HepG2 (cell line): Measurements from ENCODE around the gene TASL. TPM values are rescaled to one million over a fixed set of nuclear protein-coding genes. Genes with fewer than 3 reads are reported as not detected.

Experiments used
- RARA ChIP-seq: IDR thresholded peaks from 2 replicates; pipeline ENCODE4 v1.6.1; 2016; ENCODE audit warnings: missing genetic modification reagents, missing compliant biosample characterization
- SOX6 ChIP-seq, 2 experiments: fragments of 450-650 bp in 1 of 2; sonication (generic) in 1 of 2; formaldehyde crosslinking in 1 of 2; IDR thresholded peaks; 2 replicates each; pipeline versions ENCODE4 v1.4.0 to v1.6.1; 2017 to 2020; ENCODE audit warnings: antibody characterized with exemption in 1 of 2, mild to moderate bottlenecking in 1 of 2, missing genetic modification reagents in 1 of 2
- ZBTB40 ChIP-seq, 2 experiments: fragments of 450-650 bp in 1 of 2; sonication (generic) in 1 of 2; formaldehyde crosslinking in 1 of 2; IDR thresholded peaks; 2 replicates each; pipeline versions ENCODE4 v1.6.1 to v1.8.0; 2016 to 2022; ENCODE audit warnings: antibody characterized with exemption in 1 of 2, mild to moderate bottlenecking in 1 of 2, missing genetic modification reagents in 1 of 2
- ZBTB7B ChIP-seq: sonication (generic); formaldehyde crosslinking; IDR thresholded peaks from 2 replicates; pipeline ENCODE4 v1.4.0; 2020; ENCODE audit warnings: missing genetic modification reagents
- ZC3H13 ChIP-seq: sonication (generic); formaldehyde crosslinking; IDR thresholded peaks from 2 replicates; pipeline ENCODE4 v1.8.1; 2023; ENCODE audit warnings: mild to moderate bottlenecking, missing genetic modification reagents, moderate library complexity
- ZNF652 ChIP-seq: IDR thresholded peaks from 2 replicates; pipeline ENCODE4 v1.6.1; 2016; ENCODE audit warnings: low read depth, borderline replicate concordance
- polyA plus RNA-seq, 8 experiments: library from polyadenylated mRNA; depleted of rRNA in 3 of 8; stranded (reverse) in 7 of 8; unstranded in 1 of 8; fragments of >200 nt; fragmentation: Illumina TruSeq in 4 of 8; extraction: Trizol in 4 of 8; gene quantifications; 2 replicates each; pipeline versions ENCODE4 v1.2.1 to v1.2.3, GENCODE V29; 2011 to 2016; ENCODE audit warnings: low read depth in 4 of 8, missing spikeins in 1 of 8, mixed read lengths in 1 of 8; ENCODE audit not compliant: insufficient read depth in 1 of 8
- total RNA-seq, 5 experiments: library from RNA; depleted of rRNA; stranded (reverse); fragments of >200 nt; fragmentation: Illumina TruSeq; extraction: Trizol; gene quantifications; 2 replicates each; pipeline ENCODE4 v1.2.3, GENCODE V29; 2016; ENCODE audit warnings: low read depth in 1 of 5

TASL gene
- total and polyA plus RNA-seq, 2 of the 13 experiments (the other 11 are each of a cell fraction or from before 2014, with no cell fraction given): not detected

GRCh38 chrX:30590368-30590767 lies 12.8 kb upstream of the TASL start (continued):
- no peak for TF ChIP-seq SOX6 (IDR thresholded peaks at IDR 0.05)
- no peak for TF ChIP-seq SOX6 (CRISPR knock-in tag; IDR thresholded peaks at IDR 0.05)
- TF ChIP-seq ZBTB40 (IDR thresholded peaks at IDR 0.05): no peak
- TF ChIP-seq ZBTB40 (CRISPR knock-in tag; IDR thresholded peaks at IDR 0.05): no peak
- no peak for TF ChIP-seq ZNF652 (CRISPR knock-in tag)
- no peak for TF ChIP-seq ZC3H13 (CRISPR knock-in tag)
- no peak for TF ChIP-seq ZBTB7B (CRISPR knock-in tag)
- no peak for TF ChIP-seq RARA (CRISPR knock-in tag)
